ENCODE results near the gene ACSF3.

Gene ACSF3

GRCh38 chr16:89155851-89156739, 62.4 kb downstream of the ACSF3 start:
- peaks cover under 1% of the 10 kb centered on the region for H3K36me3 ChIP-seq (ENCODE audit: control insufficient read depth, insufficient read depth, low read length)

DNA sequence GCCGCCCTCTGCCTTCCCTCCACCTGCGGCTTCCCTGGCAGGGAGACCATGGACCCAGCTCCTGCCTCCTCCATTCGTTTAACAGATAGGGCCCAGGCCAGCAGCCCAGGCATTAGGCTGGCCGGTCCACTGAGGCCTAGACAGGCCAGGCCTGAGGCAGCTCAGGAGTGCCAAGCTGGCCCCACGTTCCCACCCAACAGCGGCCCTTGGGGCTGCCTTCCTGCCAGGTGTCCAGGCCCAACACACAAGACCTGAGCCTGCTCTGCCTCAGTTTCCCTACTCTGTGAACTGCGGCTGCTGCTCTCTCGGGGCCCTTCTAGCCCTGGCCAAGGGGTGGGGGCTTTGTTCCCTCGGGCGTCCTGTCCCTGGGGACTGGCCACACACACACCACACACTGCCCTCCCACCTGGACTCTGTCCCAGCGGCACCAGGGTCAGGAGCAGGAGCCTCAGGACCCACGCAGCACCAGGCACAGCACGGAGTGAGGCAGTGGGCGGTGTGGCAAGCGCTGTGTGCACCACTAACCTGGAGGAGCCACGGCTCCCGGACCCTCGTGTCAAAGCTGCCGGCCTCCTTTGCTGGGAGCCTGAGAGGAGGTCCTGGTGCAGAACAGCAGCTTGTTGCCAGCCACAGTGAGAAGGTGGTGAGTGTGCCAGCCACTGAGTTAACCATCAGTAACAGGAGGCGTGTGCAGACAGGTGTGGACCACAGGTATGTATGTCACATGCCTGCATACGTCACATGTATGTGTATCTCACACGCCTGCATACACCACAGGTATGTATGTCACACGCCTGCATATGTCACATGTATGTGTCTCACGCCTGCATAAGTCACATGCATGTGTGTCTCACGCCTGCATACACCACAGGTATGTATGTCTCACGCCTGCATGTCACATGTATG, 63.3 kb downstream of the ACSF3 start:
- no peak overlapping the region for H3K9ac ChIP-seq (ENCODE audit: low read length)
- H3K4me3 ChIP-seq (ENCODE audit: low read length) = no peak overlapping the region
- no peaks in the 10 kb centered on the region for H3K27me3 ChIP-seq (ENCODE audit: control insufficient read depth, insufficient read depth, low read length)
- H3K4me1 ChIP-seq (ENCODE audit: control insufficient read depth, insufficient read depth, low read length) = peaks cover 8% of the 10 kb centered on the region
- no peak overlapping the region for H3K27ac ChIP-seq (ENCODE audit: low read depth, low read length)
- H3K36me3 ChIP-seq (ENCODE audit: control insufficient read depth, insufficient read depth, low read length) = no peaks in the 10 kb centered on the region

More at GRCh38 chr16:89155851-89156739, 62.4 kb downstream of the ACSF3 start:
- H3K4me3 ChIP-seq (ENCODE audit: low read length) = no peak overlapping the region
- peaks cover 8% of the 10 kb centered on the region for H3K4me1 ChIP-seq (ENCODE audit: control insufficient read depth, insufficient read depth, low read length)
- no peaks in the 10 kb centered on the region for H3K27me3 ChIP-seq (ENCODE audit: control insufficient read depth, insufficient read depth, low read length)
- no peak overlapping the region for H3K27ac ChIP-seq (ENCODE audit: low read depth, low read length)
- H3K9ac ChIP-seq (ENCODE audit: low read length) = no peak overlapping the region

DNA sequence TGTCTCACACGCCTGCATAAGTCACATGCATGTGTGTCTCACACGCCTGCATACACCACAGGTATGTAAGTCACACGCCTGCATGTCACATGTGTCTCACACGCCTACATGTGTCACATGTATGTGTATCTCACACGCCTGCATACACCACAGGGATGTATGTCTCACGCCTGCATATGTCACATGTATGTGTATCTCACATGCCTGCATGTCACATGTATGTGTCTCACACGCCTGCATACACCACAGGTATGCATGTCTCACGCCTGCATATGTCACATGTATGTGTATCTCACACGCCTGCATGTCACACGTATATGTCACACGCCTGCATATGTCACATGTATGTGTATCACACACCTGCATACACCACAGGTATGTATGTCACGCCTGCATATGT, 64.1 kb downstream of the ACSF3 start:
- Histone ChIP-seq H3K4me3 (ENCODE audit: low read length) (no peak overlapping the region), H3K27ac (ENCODE audit: low read depth, low read length) (no peak overlapping the region), H3K36me3 (ENCODE audit: control insufficient read depth, insufficient read depth, low read length) (no peaks in the 10 kb centered on the region), H3K27me3 (ENCODE audit: control insufficient read depth, insufficient read depth, low read length) (no peaks in the 10 kb centered on the region), H3K9ac (ENCODE audit: low read length) (no peak overlapping the region), H3K4me1 (ENCODE audit: control insufficient read depth, insufficient read depth, low read length) (peaks cover 8% of the 10 kb centered on the region)

DNA sequence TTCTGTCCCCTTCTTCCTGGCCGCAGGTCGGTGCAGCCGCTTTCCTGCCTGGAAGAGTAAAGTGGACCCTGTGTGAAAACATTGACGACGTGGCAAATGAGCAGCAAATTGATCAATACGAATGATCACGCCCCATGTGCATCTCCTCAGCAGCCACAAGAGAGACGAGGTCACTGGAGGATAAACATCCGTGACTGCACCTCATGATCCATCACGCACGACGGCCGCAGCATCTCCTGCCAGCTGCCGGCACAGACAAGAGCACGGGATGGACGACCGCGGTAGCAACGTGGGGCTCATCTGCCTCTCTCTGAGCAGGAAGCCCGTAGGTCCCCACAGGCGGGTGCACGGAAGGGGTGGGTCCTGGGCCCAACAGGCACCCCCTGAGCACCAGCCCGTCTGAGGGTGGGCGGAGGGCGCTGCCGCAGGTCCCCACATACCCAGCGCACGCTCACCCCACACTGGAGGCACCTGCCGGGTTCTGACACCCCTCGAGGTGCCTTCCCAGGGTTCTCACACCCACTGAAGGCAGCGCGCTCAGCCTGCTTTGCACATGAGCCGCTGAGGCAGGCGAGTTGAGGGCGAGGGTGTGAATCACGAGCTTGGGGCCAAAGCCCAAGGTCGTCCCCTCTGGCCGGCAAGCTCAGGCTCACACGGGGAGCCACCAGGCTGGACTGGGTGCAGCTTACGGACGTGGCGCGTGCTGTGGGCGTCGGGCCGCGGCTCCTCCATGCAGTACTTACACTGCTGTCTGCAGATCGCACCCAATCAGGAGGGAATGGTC, 65.6 kb downstream of the ACSF3 start:
- Histone ChIP-seq H3K4me3 (ENCODE audit: low read length) (no peak overlapping the region), H3K27me3 (ENCODE audit: control insufficient read depth, insufficient read depth, low read length) (no peaks in the 10 kb centered on the region), H3K27ac (ENCODE audit: low read depth, low read length) (no peak overlapping the region), H3K4me1 (ENCODE audit: control insufficient read depth, insufficient read depth, low read length) (peaks cover 8% of the 10 kb centered on the region), H3K36me3 (ENCODE audit: control insufficient read depth, insufficient read depth, low read length) (no peaks in the 10 kb centered on the region), H3K9ac (ENCODE audit: low read length) (no peak overlapping the region)

GRCh38 chr16:89159850-89160354, 66.2 kb downstream of the ACSF3 start:
- no peaks in the 10 kb centered on the region for H3K27me3 ChIP-seq (ENCODE audit: control insufficient read depth, insufficient read depth, low read length)
- H3K4me1 ChIP-seq (ENCODE audit: control insufficient read depth, insufficient read depth, low read length) = peaks cover 4% of the 10 kb centered on the region

DNA sequence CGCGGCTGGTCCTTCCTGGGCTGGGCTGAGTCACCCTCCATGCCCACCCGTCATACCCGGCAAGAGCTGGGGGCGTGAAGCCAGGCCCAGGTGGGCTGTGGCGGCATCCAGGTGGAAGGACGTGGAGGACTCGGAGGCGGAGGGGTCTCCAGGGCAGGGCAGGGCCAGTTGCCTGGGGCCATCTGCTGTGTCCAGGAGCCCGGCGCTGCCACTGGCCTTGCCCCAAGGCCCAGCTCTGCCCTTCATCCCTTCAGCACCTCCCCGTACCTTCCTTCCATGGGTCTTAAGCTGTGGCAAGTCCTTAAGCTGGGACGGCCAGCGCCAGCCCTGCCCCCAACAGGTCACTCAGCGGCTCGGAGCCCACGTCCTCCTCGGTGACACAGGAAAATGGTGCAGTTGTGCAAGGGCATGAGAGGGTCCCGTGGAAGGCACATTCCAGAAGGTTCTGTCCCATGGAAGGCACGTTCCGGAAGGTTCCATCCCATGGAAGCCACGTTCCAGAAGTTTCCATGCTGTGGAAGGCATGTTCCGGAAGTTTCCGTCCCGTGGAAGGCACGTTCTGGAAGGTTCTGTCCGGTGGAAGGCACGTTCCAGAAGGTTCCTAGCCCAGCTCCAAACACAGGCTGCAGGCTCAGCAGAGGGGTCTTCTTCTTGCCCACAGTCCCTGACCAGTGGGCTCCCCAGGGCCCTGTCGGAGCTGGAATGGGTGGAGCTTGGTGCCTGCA, 67.5 kb downstream of the ACSF3 start:
- H3K4me1 ChIP-seq (ENCODE audit: control insufficient read depth, insufficient read depth, low read length) = no peaks in the 10 kb centered on the region
- H3K9ac ChIP-seq (ENCODE audit: low read length) = no peak overlapping the region
- no peak overlapping the region for H3K27ac ChIP-seq (ENCODE audit: low read depth, low read length)
- H3K36me3 ChIP-seq (ENCODE audit: control insufficient read depth, insufficient read depth, low read length) = no peaks in the 10 kb centered on the region
- no peak overlapping the region for H3K4me3 ChIP-seq (ENCODE audit: low read length)
- no peaks in the 10 kb centered on the region for H3K27me3 ChIP-seq (ENCODE audit: control insufficient read depth, insufficient read depth, low read length)

More at GRCh38 chr16:89159850-89160354, 66.2 kb downstream of the ACSF3 start:
- no peak overlapping the region for H3K9ac ChIP-seq (ENCODE audit: low read length)
- no peak overlapping the region for H3K4me3 ChIP-seq (ENCODE audit: low read length)
- no peak overlapping the region for H3K27ac ChIP-seq (ENCODE audit: low read depth, low read length)
- H3K36me3 ChIP-seq (ENCODE audit: control insufficient read depth, insufficient read depth, low read length) = no peaks in the 10 kb centered on the region

- H3K4me1 ChIP-seq (ENCODE audit: control insufficient read depth, insufficient read depth, low read length) = no peaks in the 10 kb centered on the region
- peaks cover 4% of the 10 kb centered on the region for H3K27me3 ChIP-seq (ENCODE audit: control insufficient read depth, insufficient read depth, low read length)
- no peak overlapping the region for H3K9ac ChIP-seq (ENCODE audit: low read length)
- H3K27ac ChIP-seq (ENCODE audit: low read depth, low read length) = no peak overlapping the region
- H3K36me3 ChIP-seq (ENCODE audit: control insufficient read depth, insufficient read depth, low read length) = no peaks in the 10 kb centered on the region
- H3K4me3 ChIP-seq (ENCODE audit: low read length) = no peak overlapping the region
These were observed 68.4 kb downstream of the ACSF3 start for GRCh38 chr16:89161763-89162713.

- H3K4me3 ChIP-seq (ENCODE audit: low read length) = no peak overlapping the region
- peaks cover 14% of the 10 kb centered on the region for H3K27me3 ChIP-seq (ENCODE audit: control insufficient read depth, insufficient read depth, low read length)
- H3K36me3 ChIP-seq (ENCODE audit: control insufficient read depth, insufficient read depth, low read length) = no peaks in the 10 kb centered on the region
- H3K27ac ChIP-seq (ENCODE audit: low read depth, low read length) = no peak overlapping the region
- no peaks in the 10 kb centered on the region for H3K4me1 ChIP-seq (ENCODE audit: control insufficient read depth, insufficient read depth, low read length)
- H3K9ac ChIP-seq (ENCODE audit: low read length) = no peak overlapping the region
These were observed 69.6 kb downstream of the ACSF3 start for GRCh38 chr16:89163297-89163696.

DNA sequence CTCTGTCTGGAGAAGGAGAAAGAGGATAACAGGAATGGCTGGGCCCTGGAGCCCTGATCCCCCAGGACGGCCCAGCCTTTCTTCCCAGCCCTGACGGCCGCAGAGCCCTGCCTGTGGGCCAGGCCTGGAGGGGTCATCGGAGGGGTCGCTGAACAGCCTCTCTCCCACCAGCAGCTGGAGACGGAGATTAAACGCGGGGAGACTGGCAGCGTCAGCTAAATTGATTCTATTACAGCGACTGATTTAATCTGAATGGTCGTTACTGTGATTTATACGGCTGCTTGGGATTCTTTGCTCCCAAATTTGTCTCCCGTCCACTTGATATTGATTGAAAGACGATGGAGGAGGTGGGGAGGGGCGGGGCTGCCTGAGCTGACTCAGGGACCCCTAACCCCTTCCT, 70.8 kb downstream of the ACSF3 start:
- peaks cover 20% of the 10 kb centered on the region for H3K27me3 ChIP-seq (ENCODE audit: control insufficient read depth, insufficient read depth, low read length)
- no peak overlapping the region for H3K27ac ChIP-seq (ENCODE audit: low read depth, low read length)

GRCh38 chr16:89164847-89165680, 71.4 kb downstream of the ACSF3 start:
- H3K4me3 ChIP-seq (ENCODE audit: low read length) = no peak overlapping the region
- H3K9ac ChIP-seq (ENCODE audit: low read length) = no peak overlapping the region
- no peaks in the 10 kb centered on the region for H3K36me3 ChIP-seq (ENCODE audit: control insufficient read depth, insufficient read depth, low read length)
- no peak overlapping the region for H3K27ac ChIP-seq (ENCODE audit: low read depth, low read length)
- H3K4me1 ChIP-seq (ENCODE audit: control insufficient read depth, insufficient read depth, low read length) = no peaks in the 10 kb centered on the region
- H3K27me3 ChIP-seq (ENCODE audit: control insufficient read depth, insufficient read depth, low read length) = peaks cover 26% of the 10 kb centered on the region

More for the DNA sequence above, 70.8 kb downstream of the ACSF3 start:
- Histone ChIP-seq H3K36me3 (ENCODE audit: control insufficient read depth, insufficient read depth, low read length) (no peaks in the 10 kb centered on the region), H3K4me1 (ENCODE audit: control insufficient read depth, insufficient read depth, low read length) (no peaks in the 10 kb centered on the region), H3K9ac (ENCODE audit: low read length) (no peak overlapping the region), H3K4me3 (ENCODE audit: low read length) (no peak overlapping the region)
